Memory B cell (primary cell): ENCODE results near the gene MSMB.
"Not testable (repeated sequence)": the region's sequence is repeated elsewhere in the genome, so short reads cannot be mapped to it uniquely, and the experiment has no call there.

Experiments
- ATAC-seq: fragments of 150-1000 bp; cut with Tn5 transposase; 2 replicates; pipeline ENCODE4 v1.10.0; 2021; ENCODE audit warnings: low read depth, mild to moderate bottlenecking, moderate library complexity
- DNase-seq, 2 donors: peaks; one replicate each; pipeline ENCODE4 v3.0.0; 2022; ENCODE audit warnings: low spot score in 2 of 2
- H3K27ac Mint-ChIP-seq: one replicate; pipeline ENCODE4 v1.8.0; 2022; ENCODE audit warnings: mild to moderate bottlenecking, moderate library complexity, mixed read lengths
- H3K27me3 Mint-ChIP-seq: one replicate; pipeline ENCODE4 v1.8.0; 2022; ENCODE audit warnings: mixed read lengths
- H3K36me3 Mint-ChIP-seq: one replicate; pipeline ENCODE4 v1.8.0; 2022; ENCODE audit warnings: mild to moderate bottlenecking, mixed read lengths
- H3K4me1 Mint-ChIP-seq: one replicate; pipeline ENCODE4 v1.8.0; 2022; ENCODE audit warnings: mixed read lengths
- H3K4me3 Mint-ChIP-seq: one replicate; pipeline ENCODE4 v1.8.0; 2022; ENCODE audit warnings: mild to moderate bottlenecking, moderate library complexity, mixed read lengths
- H3K9me3 Mint-ChIP-seq: one replicate; pipeline ENCODE4 v1.8.0; 2022; ENCODE audit warnings: mixed read lengths

MSMB gene

GRCh38 chr10:45997994-45998763, 47.9 kb downstream of the MSMB start:
- Mint-ChIP-seq H3K36me3 (peaks cover 42% of the 10 kb centered on the region), H3K9me3 (no peaks in the 10 kb centered on the region), H3K27me3 (no peaks in the 10 kb centered on the region), H3K4me1 (no peaks in the 10 kb centered on the region), H3K4me3 (no peak overlapping the region), H3K27ac (no peak overlapping the region)
- ATAC-seq (no peak), DNase-seq (no peak)

GRCh38 chr10:45997557-45997956, 48.5 kb downstream of the MSMB start:
- Mint-ChIP-seq H3K9me3 (no peaks in the 10 kb centered on the region), H3K27me3 (no peaks in the 10 kb centered on the region), H3K36me3 (peaks cover 41% of the 10 kb centered on the region), H3K27ac (no peak overlapping the region), H3K4me1 (no peaks in the 10 kb centered on the region), H3K4me3 (no peak overlapping the region)
- DNase-seq (no peak), ATAC-seq (no peak)

GRCh38 chr10:45985590-45985989, 60.5 kb downstream of the MSMB start:
- not testable (repeated sequence) for H3K4me1 Mint-ChIP-seq, H3K4me3 Mint-ChIP-seq, ATAC-seq, DNase-seq, H3K9me3 Mint-ChIP-seq, H3K27me3 Mint-ChIP-seq, H3K27ac Mint-ChIP-seq
- peaks cover 15% of the 10 kb centered on the region for H3K36me3 Mint-ChIP-seq

GRCh38 chr10:45984473-45984872, 61.6 kb downstream of the MSMB start:
- peaks cover 13% of the 10 kb centered on the region for H3K36me3 Mint-ChIP-seq
- H3K4me3 Mint-ChIP-seq, H3K9me3 Mint-ChIP-seq, H3K4me1 Mint-ChIP-seq, DNase-seq, H3K27me3 Mint-ChIP-seq, H3K27ac Mint-ChIP-seq, ATAC-seq: not testable (repeated sequence)

GRCh38 chr10:45983538-45984186, 62.4 kb downstream of the MSMB start:
- H3K27ac Mint-ChIP-seq, H3K4me1 Mint-ChIP-seq, H3K9me3 Mint-ChIP-seq, H3K4me3 Mint-ChIP-seq, H3K27me3 Mint-ChIP-seq: not testable (repeated sequence)
- H3K36me3 Mint-ChIP-seq, result peaks cover 12% of the 10 kb centered on the region
- DNase-seq, result peak in 1 of 2 donors; percentile 7
- ATAC-seq, result peak; percentile 61
